HepG2 (cell line): Measurements from ENCODE around the gene ADAMTS4. TPM values are rescaled to one million over a fixed set of nuclear protein-coding genes. Genes with fewer than 3 reads are reported as not detected.

ENCODE experiments used
- microRNA-seq: library from miRNA; unstranded; fragments of <30 nt; microRNA quantifications from one replicate; pipeline ENCODE4, GENCODE V29; 2020
- polyA plus RNA-seq, 8 experiments: library from polyadenylated mRNA; depleted of rRNA in 3 of 8; stranded (reverse) in 7 of 8; unstranded in 1 of 8; fragments of >200 nt; fragmentation: Illumina TruSeq in 4 of 8; extraction: Trizol in 4 of 8; gene quantifications; 2 replicates each; pipeline versions ENCODE4 v1.2.1 to v1.2.3, GENCODE V29; 2011 to 2016; ENCODE audit warnings: low read depth in 4 of 8, missing spikeins in 1 of 8, mixed read lengths in 1 of 8; ENCODE audit not compliant: insufficient read depth in 1 of 8
- small RNA-seq, 3 experiments: library from RNA; depleted of rRNA; stranded (forward); fragments of <200 nt; gene quantifications; one replicate each; pipeline ENCODE3, GENCODE V24; 2012; ENCODE audit warnings: low read depth in 2 of 3, low replicate concordance in 1 of 3; ENCODE audit not compliant: insufficient read length in 3 of 3, insufficient read depth in 2 of 3
- total RNA-seq, 5 experiments: library from RNA; depleted of rRNA; stranded (reverse); fragments of >200 nt; fragmentation: Illumina TruSeq; extraction: Trizol; gene quantifications; 2 replicates each; pipeline ENCODE4 v1.2.3, GENCODE V29; 2016; ENCODE audit warnings: low read depth in 1 of 5

The ADAMTS4 gene
- total and polyA plus RNA-seq, 2 of the 13 experiments (the other 11 are each of a cell fraction or from before 2014, with no cell fraction given): 0.51 to 1.7 TPM

Small RNAs within 50 kb of the gene (microRNA-seq; reads per million reads assigned to microRNA genes)
- 1.4 reads per million for gene MIR5187

Small RNAs within 50 kb of the gene (small RNA-seq; reads per million reads assigned to genes)
- gene RF01225: 0 reads per million in 3 experiments

Other genes with a start within 250 kb of the ADAMTS4 start
- not detected in 2 replicates for gene ITLN2, start 244.2 kb downstream of the ADAMTS4 start, total RNA-seq (2016; rRNA removed; fragmentation: Illumina TruSeq; extraction: Trizol)
- not detected in 2 replicates for gene ITLN2, start 244.2 kb downstream of the ADAMTS4 start, polyA plus RNA-seq (2011; rRNA removed)
- 41.4 and 95.8 TPM in 2 replicates for gene F11R, start 177.9 kb downstream of the ADAMTS4 start, total RNA-seq (2016; rRNA removed; fragmentation: Illumina TruSeq; extraction: Trizol)
- gene F11R, start 177.9 kb downstream of the ADAMTS4 start, polyA plus RNA-seq (2011; rRNA removed): 105 and 145 TPM in 2 replicates
- 0.31 TPM in 1 of 2 replicates, not detected in the other for gene TSTD1, start 160.1 kb downstream of the ADAMTS4 start, total RNA-seq (2016; rRNA removed; fragmentation: Illumina TruSeq; extraction: Trizol)
- 0.15 TPM in 1 of 2 replicates, not detected in the other for gene TSTD1, start 160.1 kb downstream of the ADAMTS4 start, polyA plus RNA-seq (2011; rRNA removed)
- gene USF1, start 153.1 kb downstream of the ADAMTS4 start, total RNA-seq (2016; rRNA removed; fragmentation: Illumina TruSeq; extraction: Trizol): 32.2 and 39.4 TPM in 2 replicates
- 26.9 and 40.0 TPM in 2 replicates for gene USF1, start 153.1 kb downstream of the ADAMTS4 start, polyA plus RNA-seq (2011; rRNA removed)
- gene ARHGAP30, start 129.2 kb downstream of the ADAMTS4 start, total RNA-seq (2016; rRNA removed; fragmentation: Illumina TruSeq; extraction: Trizol): 0.20 TPM in 1 of 2 replicates, not detected in the other
- gene ARHGAP30, start 129.2 kb downstream of the ADAMTS4 start, polyA plus RNA-seq (2011; rRNA removed): 0.13 and 0.17 TPM in 2 replicates
- gene NECTIN4, start 109.5 kb downstream of the ADAMTS4 start, total RNA-seq (2016; rRNA removed; fragmentation: Illumina TruSeq; extraction: Trizol): 12.3 and 12.4 TPM in 2 replicates
- 5.9 and 9.2 TPM in 2 replicates for gene NECTIN4, start 109.5 kb downstream of the ADAMTS4 start, polyA plus RNA-seq (2011; rRNA removed)
- gene KLHDC9, start 100.7 kb downstream of the ADAMTS4 start, total RNA-seq (2016; rRNA removed; fragmentation: Illumina TruSeq; extraction: Trizol): 2.9 and 4.0 TPM in 2 replicates
- 2.6 and 2.9 TPM in 2 replicates for gene KLHDC9, start 100.7 kb downstream of the ADAMTS4 start, polyA plus RNA-seq (2011; rRNA removed)
- gene PFDN2, start 81.0 kb downstream of the ADAMTS4 start, total RNA-seq (2016; rRNA removed; fragmentation: Illumina TruSeq; extraction: Trizol): 63.6 and 90.3 TPM in 2 replicates
- 51.0 and 62.6 TPM in 2 replicates for gene PFDN2, start 81.0 kb downstream of the ADAMTS4 start, polyA plus RNA-seq (2011; rRNA removed)
- 30.0 and 31.0 TPM in 2 replicates for gene NIT1, start 80.9 kb downstream of the ADAMTS4 start, total RNA-seq (2016; rRNA removed; fragmentation: Illumina TruSeq; extraction: Trizol)
- gene NIT1, start 80.9 kb downstream of the ADAMTS4 start, polyA plus RNA-seq (2011; rRNA removed): 22.7 and 29.2 TPM in 2 replicates
- gene DEDD, start 66.4 kb downstream of the ADAMTS4 start, total RNA-seq (2016; rRNA removed; fragmentation: Illumina TruSeq; extraction: Trizol): 12.6 and 14.0 TPM in 2 replicates
- 27.8 and 31.2 TPM in 2 replicates for gene DEDD, start 66.4 kb downstream of the ADAMTS4 start, polyA plus RNA-seq (2011; rRNA removed)
- 72.8 and 96.5 TPM in 2 replicates for gene UFC1, start 45.1 kb downstream of the ADAMTS4 start, total RNA-seq (2016; rRNA removed; fragmentation: Illumina TruSeq; extraction: Trizol)
- gene UFC1, start 45.1 kb downstream of the ADAMTS4 start, polyA plus RNA-seq (2011; rRNA removed): 70.1 and 85.2 TPM in 2 replicates
- gene USP21, start 39.6 kb downstream of the ADAMTS4 start, total RNA-seq (2016; rRNA removed; fragmentation: Illumina TruSeq; extraction: Trizol): 7.4 and 10.1 TPM in 2 replicates
- 31.0 and 33.1 TPM in 2 replicates for gene USP21, start 39.6 kb downstream of the ADAMTS4 start, polyA plus RNA-seq (2011; rRNA removed)
- 13.0 and 15.5 TPM in 2 replicates for gene PPOX, start 32.6 kb downstream of the ADAMTS4 start, total RNA-seq (2016; rRNA removed; fragmentation: Illumina TruSeq; extraction: Trizol)
- 25.2 and 27.7 TPM in 2 replicates for gene PPOX, start 32.6 kb downstream of the ADAMTS4 start, polyA plus RNA-seq (2011; rRNA removed)
- 26.7 and 35.6 TPM in 2 replicates for gene B4GALT3, start 21.5 kb downstream of the ADAMTS4 start, total RNA-seq (2016; rRNA removed; fragmentation: Illumina TruSeq; extraction: Trizol)
- 40.4 and 45.0 TPM in 2 replicates for gene B4GALT3, start 21.5 kb downstream of the ADAMTS4 start, polyA plus RNA-seq (2011; rRNA removed)
- 118 and 129 TPM in 2 replicates for gene NDUFS2, start 3.3 kb upstream of the ADAMTS4 start, total RNA-seq (2016; rRNA removed; fragmentation: Illumina TruSeq; extraction: Trizol)
- gene NDUFS2, start 3.3 kb upstream of the ADAMTS4 start, polyA plus RNA-seq (2011; rRNA removed): 70.1 and 89.9 TPM in 2 replicates
- gene FCER1G, start 16.2 kb upstream of the ADAMTS4 start, total RNA-seq (2016; rRNA removed; fragmentation: Illumina TruSeq; extraction: Trizol): 1.3 and 1.5 TPM in 2 replicates
- 4.7 and 6.4 TPM in 2 replicates for gene FCER1G, start 16.2 kb upstream of the ADAMTS4 start, polyA plus RNA-seq (2011; rRNA removed)
- gene APOA2, start 24.6 kb upstream of the ADAMTS4 start, total RNA-seq (2016; rRNA removed; fragmentation: Illumina TruSeq; extraction: Trizol): 4,370 and 6,293 TPM in 2 replicates
- 18,293 and 18,774 TPM in 2 replicates for gene APOA2, start 24.6 kb upstream of the ADAMTS4 start, polyA plus RNA-seq (2011; rRNA removed)
- 26.2 and 29.1 TPM in 2 replicates for gene TOMM40L, start 27.0 kb upstream of the ADAMTS4 start, total RNA-seq (2016; rRNA removed; fragmentation: Illumina TruSeq; extraction: Trizol)
- 14.1 and 16.9 TPM in 2 replicates for gene TOMM40L, start 27.0 kb upstream of the ADAMTS4 start, polyA plus RNA-seq (2011; rRNA removed)
- 0.60 and 0.95 TPM in 2 replicates for gene NR1I3, start 39.1 kb upstream of the ADAMTS4 start, total RNA-seq (2016; rRNA removed; fragmentation: Illumina TruSeq; extraction: Trizol)
- 0.56 and 0.62 TPM in 2 replicates for gene NR1I3, start 39.1 kb upstream of the ADAMTS4 start, polyA plus RNA-seq (2011; rRNA removed)
- not detected in 2 replicates for gene PCP4L1, start 59.7 kb upstream of the ADAMTS4 start, total RNA-seq (2016; rRNA removed; fragmentation: Illumina TruSeq; extraction: Trizol)
- gene PCP4L1, start 59.7 kb upstream of the ADAMTS4 start, polyA plus RNA-seq (2011; rRNA removed): 0.28 and 0.59 TPM in 2 replicates
- gene MPZ, start 110.9 kb upstream of the ADAMTS4 start, total RNA-seq (2016; rRNA removed; fragmentation: Illumina TruSeq; extraction: Trizol): 7.3 and 18.3 TPM in 2 replicates
- gene MPZ, start 110.9 kb upstream of the ADAMTS4 start, polyA plus RNA-seq (2011; rRNA removed): 24.6 and 26.7 TPM in 2 replicates
- 27.1 and 85.0 TPM in 2 replicates for gene SDHC, start 115.3 kb upstream of the ADAMTS4 start, total RNA-seq (2016; rRNA removed; fragmentation: Illumina TruSeq; extraction: Trizol)
- 199 and 229 TPM in 2 replicates for gene SDHC, start 115.3 kb upstream of the ADAMTS4 start, polyA plus RNA-seq (2011; rRNA removed)
- not detected in 2 replicates for gene CFAP126, start 168.8 kb upstream of the ADAMTS4 start, total RNA-seq (2016; rRNA removed; fragmentation: Illumina TruSeq; extraction: Trizol)
- not detected in 2 replicates for gene CFAP126, start 168.8 kb upstream of the ADAMTS4 start, polyA plus RNA-seq (2011; rRNA removed)